ENCODE measurements around the gene FRMD1.

- TF ChIP-seq CTCF (conservative IDR thresholded peaks at IDR 0.05; ENCODE audit: low read depth, low read length) = no peak
- no peak for TF ChIP-seq EZH2phosphoT487 (IDR thresholded peaks at IDR 0.05; ENCODE audit: borderline replicate concordance, low read length)
- TF ChIP-seq EZH2 (IDR thresholded peaks at IDR 0.05; ENCODE audit: low read length, unreplicated experiment) = no peak
Observed at GRCh38 chr6:168116438-168116974, 37.5 kb upstream of the FRMD1 start.
